HFFc6 (cell line): ENCODE data around the gene KDM4C. TPM values are rescaled to one million over a fixed set of nuclear protein-coding genes. Genes with fewer than 3 reads are reported as not detected.

Experiments
- DNase-seq: peaks from one replicate; pipeline ENCODE4 v3.0.0-alpha.2; 2018
- H3K27ac Mint-ChIP-seq: 2 replicates; pipeline ENCODE4 v1.8.0; 2020; ENCODE audit warnings: mild to moderate bottlenecking, mixed read lengths
- H3K27me3 Mint-ChIP-seq: 2 replicates; pipeline ENCODE4 v1.8.0; 2021; ENCODE audit warnings: mild to moderate bottlenecking, moderate library complexity, mixed read lengths; ENCODE audit not compliant: insufficient read depth
- H3K36me3 Mint-ChIP-seq: 2 replicates; pipeline ENCODE4 v1.8.0; 2021; ENCODE audit warnings: low read depth, mixed read lengths
- H3K4me1 Mint-ChIP-seq: 2 replicates; pipeline ENCODE4 v1.8.0; 2020; ENCODE audit warnings: low read depth, mixed read lengths
- H3K4me3 Mint-ChIP-seq: 2 replicates; pipeline ENCODE4 v1.8.0; 2020; ENCODE audit warnings: mild to moderate bottlenecking, moderate library complexity, mixed read lengths
- H3K9me3 Mint-ChIP-seq: 2 replicates; pipeline ENCODE4 v1.8.0; 2020; ENCODE audit warnings: mild to moderate bottlenecking, mixed read lengths
- CTCF ChIP-seq: fragments of 200-600 bp; sonication (generic); IDR thresholded peaks from 2 replicates; pipeline ENCODE4 v1.5.0; 2021; ENCODE audit warnings: antibody characterized with exemption, mild to moderate bottlenecking
- total RNA-seq, 6 experiments: library from RNA; stranded (reverse); fragmentation: NEBNext Ultra II Directional; extraction: Animal tissue kit (Norgen Biotek cat#: 25700); gene quantifications; 2 replicates in 1 of 6; 3 replicates in 5 of 6; pipeline ENCODE4 v1.2.3, GENCODE V29; 2021

The KDM4C gene
- total RNA-seq, 6 experiments from 2014 or later = 9.1 to 12.0 (median 11.1) TPM

- Mint-ChIP-seq H3K27me3 (peaks cover 2% of the 10 kb centered on the region; the same call in 1 of the 2 replicates), H3K27ac (peak overlapping the region; percentile 99), H3K36me3 (peaks cover 4% of the 10 kb centered on the region; the same call in 1 of the 2 replicates), H3K9me3 (no peaks in the 10 kb centered on the region), H3K4me3 (peak overlapping the region; percentile 96), H3K4me1 (peaks cover 19% of the 10 kb centered on the region)
- peak; percentile 22 for TF ChIP-seq CTCF
- DNase-seq = peak; percentile 41
Observed at GRCh38 chr9:6758498-6759184, 868 bp downstream of the KDM4C start.

- peaks cover 24% of the 10 kb centered on the region for H3K4me1 Mint-ChIP-seq
Observed at GRCh38 chr9:6759185-6759977, 1.6 kb downstream of the KDM4C start.

GRCh38 chr9:6761306-6761705 is 3.5 kb downstream of the KDM4C start:
- Mint-ChIP-seq H3K27me3 (peaks cover 2% of the 10 kb centered on the region; the same call in 1 of the 2 replicates), H3K4me1 (peaks cover 36% of the 10 kb centered on the region), H3K27ac (no peak overlapping the region), H3K9me3 (no peaks in the 10 kb centered on the region), H3K36me3 (peaks cover 4% of the 10 kb centered on the region; the same call in 1 of the 2 replicates), H3K4me3 (no peak overlapping the region)
- TF ChIP-seq CTCF = no peak
- DNase-seq = no peak

More at GRCh38 chr9:6759185-6759977, 1.6 kb downstream of the KDM4C start:
- peak overlapping the region; percentile 99 for H3K27ac Mint-ChIP-seq
- DNase-seq = peak; percentile 93
- no peaks in the 10 kb centered on the region for H3K9me3 Mint-ChIP-seq
- peaks cover 2% of the 10 kb centered on the region; the same call in 1 of the 2 replicates for H3K27me3 Mint-ChIP-seq
- peak overlapping the region; percentile 96 for H3K4me3 Mint-ChIP-seq
- no peak for TF ChIP-seq CTCF
- H3K36me3 Mint-ChIP-seq = peaks cover 4% of the 10 kb centered on the region; the same call in 1 of the 2 replicates

GRCh38 chr9:6763244-6763643 is 5.5 kb downstream of the KDM4C start:
- H3K4me3 Mint-ChIP-seq = no peak overlapping the region
- peaks cover 30% of the 10 kb centered on the region for H3K4me1 Mint-ChIP-seq
- no peaks in the 10 kb centered on the region for H3K9me3 Mint-ChIP-seq
- H3K36me3 Mint-ChIP-seq = peaks cover 4% of the 10 kb centered on the region; the same call in 1 of the 2 replicates
- no peak for TF ChIP-seq CTCF
- no peaks in the 10 kb centered on the region; the same call in 1 of the 2 replicates for H3K27me3 Mint-ChIP-seq
- no peak overlapping the region for H3K27ac Mint-ChIP-seq
- DNase-seq = no peak

GRCh38 chr9:6764011-6764410 is 6.2 kb downstream of the KDM4C start:
- Mint-ChIP-seq H3K4me1 (peaks cover 31% of the 10 kb centered on the region), H3K4me3 (no peak overlapping the region), H3K9me3 (no peaks in the 10 kb centered on the region), H3K27ac (no peak overlapping the region), H3K36me3 (peaks cover 4% of the 10 kb centered on the region; the same call in 1 of the 2 replicates), H3K27me3 (no peaks in the 10 kb centered on the region; the same call in 1 of the 2 replicates)
- DNase-seq = no peak
- TF ChIP-seq CTCF = no peak
